ENCODE measurements around the gene CNTN1.

The CNTN1 gene

DNA sequence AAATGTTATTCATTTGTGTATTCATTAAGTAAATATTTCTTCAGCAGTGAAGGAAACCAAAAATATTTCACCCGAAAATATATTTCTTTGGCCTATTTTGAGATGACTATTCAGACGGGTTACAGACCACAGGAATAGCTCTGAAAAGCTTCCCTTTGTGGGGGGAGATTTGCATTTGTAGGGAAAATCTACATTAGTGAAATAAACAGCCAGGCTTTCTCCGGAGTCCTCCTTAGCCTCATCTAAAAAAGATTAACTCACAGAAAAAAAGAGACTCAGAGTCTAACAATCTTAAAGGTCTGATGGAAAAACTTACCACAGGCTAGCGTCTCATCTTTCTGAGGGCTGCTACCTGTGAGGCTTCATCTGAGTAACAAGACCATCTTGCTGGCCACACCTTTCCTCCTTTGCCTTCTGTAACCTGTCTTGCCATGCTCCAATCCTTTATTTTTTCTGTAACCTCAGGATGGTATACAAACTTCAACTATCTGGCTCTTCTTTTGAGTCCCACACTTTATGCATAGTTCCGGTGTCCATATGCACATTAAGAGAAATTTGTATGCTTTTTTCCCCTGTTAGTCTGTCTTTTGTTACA, 100.7 kb downstream of the CNTN1 start:
- Histone ChIP-seq H3K9ac (ENCODE audit: low read depth, low read length) (no peak overlapping the region), H2AFZ (ENCODE audit: low read depth, low read length) (no peak overlapping the region), H3K9me3 (ENCODE audit: insufficient read depth, low read length, severe bottlenecking) (no peaks in the 10 kb centered on the region), H3K4me3 (ENCODE audit: low read depth in 1 of 2, low read length in 2 of 2) (no peak overlapping the region), H3K36me3 (ENCODE audit: insufficient read depth, low read length) (no peaks in the 10 kb centered on the region), H3K4me2 (ENCODE audit: insufficient read depth, low read length) (no peak overlapping the region), H3K27me3 (ENCODE audit: insufficient read depth, low read length, poor library complexity) (no peaks in the 10 kb centered on the region), H3K4me1 (ENCODE audit: insufficient read depth, low read length) (peaks cover 11% of the 10 kb centered on the region), H3K27ac (ENCODE audit: low read length) (no peak overlapping the region), H4K20me1 (ENCODE audit: insufficient read depth, low read length) (no peaks in the 10 kb centered on the region), H3K79me2 (ENCODE audit: insufficient read depth, low read length) (no peaks in the 10 kb centered on the region)
- DNase-seq (no peak), ATAC-seq (ENCODE audit: insufficient read depth, low read depth) (peak; percentile 8; the same call in 1 of the 3 replicates)
- TF ChIP-seq EZH2 (IDR thresholded peaks at IDR 0.05; ENCODE audit: borderline replicate concordance, low read depth, low read length, severe bottlenecking) (no peak), CTCF (IDR thresholded peaks at IDR 0.05; ENCODE audit: borderline replicate concordance, extremely low read depth, low read length, poor library complexity, severe bottlenecking) (no peak)

- H3K4me3 ChIP-seq (ENCODE audit: low read depth in 1 of 2, low read length in 2 of 2): no peak overlapping the region
- no peaks in the 10 kb centered on the region for H4K20me1 ChIP-seq (ENCODE audit: insufficient read depth, low read length)
- no peak overlapping the region for H3K9ac ChIP-seq (ENCODE audit: low read depth, low read length)
- H3K79me2 ChIP-seq (ENCODE audit: insufficient read depth, low read length): no peaks in the 10 kb centered on the region
- DNase-seq: peak; percentile 28
- H3K9me3 ChIP-seq (ENCODE audit: insufficient read depth, low read length, severe bottlenecking): no peaks in the 10 kb centered on the region
- ATAC-seq (ENCODE audit: insufficient read depth, low read depth): peak; percentile 95
- peaks cover 11% of the 10 kb centered on the region for H3K4me1 ChIP-seq (ENCODE audit: insufficient read depth, low read length)
- H2AFZ ChIP-seq (ENCODE audit: low read depth, low read length): no peak overlapping the region
- H3K4me2 ChIP-seq (ENCODE audit: insufficient read depth, low read length): no peak overlapping the region
- H3K27ac ChIP-seq (ENCODE audit: low read length): no peak overlapping the region
- no peak for TF ChIP-seq EZH2 (IDR thresholded peaks at IDR 0.05; ENCODE audit: borderline replicate concordance, low read depth, low read length, severe bottlenecking)
- TF ChIP-seq CTCF (IDR thresholded peaks at IDR 0.05; ENCODE audit: borderline replicate concordance, extremely low read depth, low read length, poor library complexity, severe bottlenecking): no peak
- no peaks in the 10 kb centered on the region for H3K27me3 ChIP-seq (ENCODE audit: insufficient read depth, low read length, poor library complexity)
- no peaks in the 10 kb centered on the region for H3K36me3 ChIP-seq (ENCODE audit: insufficient read depth, low read length)
These were observed 101.2 kb downstream of the CNTN1 start for GRCh38 chr12:40793471-40793870.

DNA sequence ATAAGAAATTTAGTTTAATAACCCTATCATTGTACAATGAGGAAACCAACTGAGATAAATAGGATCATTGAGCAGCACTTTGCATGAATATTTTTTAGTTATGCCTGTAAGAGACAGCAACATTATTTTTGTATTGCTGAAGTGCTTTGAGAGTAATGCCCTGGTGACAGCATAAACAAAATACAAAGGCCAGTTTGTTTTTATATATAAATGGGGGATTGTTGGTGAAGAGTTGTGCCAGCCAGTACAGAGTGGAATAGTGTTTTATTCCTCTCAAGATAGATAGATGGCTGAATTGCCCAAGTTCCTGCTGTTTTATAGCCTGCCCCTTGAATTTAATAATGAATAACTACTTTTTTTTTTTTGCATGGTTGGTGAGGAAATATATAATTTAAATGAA, 101.8 kb downstream of the CNTN1 start:
- Histone ChIP-seq H3K27me3 (ENCODE audit: insufficient read depth, low read length, poor library complexity) (no peaks in the 10 kb centered on the region), H3K4me1 (ENCODE audit: insufficient read depth, low read length) (peaks cover 11% of the 10 kb centered on the region), H3K9me3 (ENCODE audit: insufficient read depth, low read length, severe bottlenecking) (no peaks in the 10 kb centered on the region), H3K27ac (ENCODE audit: low read length) (no peak overlapping the region), H3K9ac (ENCODE audit: low read depth, low read length) (no peak overlapping the region), H3K79me2 (ENCODE audit: insufficient read depth, low read length) (no peaks in the 10 kb centered on the region), H2AFZ (ENCODE audit: low read depth, low read length) (no peak overlapping the region), H3K36me3 (ENCODE audit: insufficient read depth, low read length) (no peaks in the 10 kb centered on the region), H3K4me3 (ENCODE audit: low read depth in 1 of 2, low read length in 2 of 2) (no peak overlapping the region), H4K20me1 (ENCODE audit: insufficient read depth, low read length) (no peaks in the 10 kb centered on the region), H3K4me2 (ENCODE audit: insufficient read depth, low read length) (no peak overlapping the region)
- DNase-seq (no peak), ATAC-seq (ENCODE audit: insufficient read depth, low read depth) (no peak)
- TF ChIP-seq EZH2 (IDR thresholded peaks at IDR 0.05; ENCODE audit: borderline replicate concordance, low read depth, low read length, severe bottlenecking) (no peak), CTCF (IDR thresholded peaks at IDR 0.05; ENCODE audit: borderline replicate concordance, extremely low read depth, low read length, poor library complexity, severe bottlenecking) (no peak)

All from DND-41 (cell line).